Measurements from ENCODE around the gene MADD. TPM values are rescaled to one million over a fixed set of nuclear protein-coding genes. Genes with fewer than 3 reads are reported as not detected.
A peak's percentile ranks its signal among the peaks of the same experiment; 100 is the strongest.

The MADD gene
- total RNA-seq, 1 experiment from 2014 or later: 31.2 TPM

DNA sequence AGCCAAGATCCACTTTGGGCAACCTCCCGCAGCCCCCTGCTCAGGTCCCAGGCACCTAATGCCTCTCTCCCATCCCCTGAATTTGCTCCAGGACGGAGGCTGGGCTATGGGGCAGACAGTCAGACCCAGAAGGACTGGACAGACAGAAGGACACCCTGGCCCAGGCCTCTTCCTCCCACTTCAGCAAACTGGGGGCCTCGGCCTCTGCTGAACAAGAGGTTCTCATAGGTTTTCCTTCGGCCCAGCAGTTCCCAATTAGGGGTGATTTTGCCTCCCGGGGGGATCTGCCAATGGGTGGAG lies 104.7 kb downstream of the MADD start:
- H3K27ac ChIP-seq (ENCODE audit: low read length): 0 out of 2 replicates have a peak overlapping the region, but pooled peaks have one; percentile 93
- H3K9ac ChIP-seq (ENCODE audit: low read length): no peak overlapping the region
- DNase-seq: no peak
- no peaks in the 10 kb centered on the region for H3K27me3 ChIP-seq (ENCODE audit: low read length)
- H3K4me3 ChIP-seq (ENCODE audit: low read length): no peak overlapping the region
- H2AFZ ChIP-seq (ENCODE audit: low read length): no peak overlapping the region
- H3K4me1 ChIP-seq (ENCODE audit: low read length): peaks cover 37% of the 10 kb centered on the region
- peaks cover 29% of the 10 kb centered on the region for H3K36me3 ChIP-seq (ENCODE audit: insufficient read depth, low read length)
- no peaks in the 10 kb centered on the region for H3K9me2 ChIP-seq (replicated peaks; ENCODE audit: insufficient read depth, low read length)
- peaks cover 85% of the 10 kb centered on the region for H3K79me2 ChIP-seq (ENCODE audit: low read length)
- no peaks in the 10 kb centered on the region for H3K9me3 ChIP-seq (ENCODE audit: low read length)
- peak overlapping the region; percentile 18 for H3K4me2 ChIP-seq (ENCODE audit: low read depth, low read length, poor library complexity, severe bottlenecking)
- H4K20me1 ChIP-seq (ENCODE audit: insufficient read depth, low read depth, low read length): peaks cover 17% of the 10 kb centered on the region

DNA sequence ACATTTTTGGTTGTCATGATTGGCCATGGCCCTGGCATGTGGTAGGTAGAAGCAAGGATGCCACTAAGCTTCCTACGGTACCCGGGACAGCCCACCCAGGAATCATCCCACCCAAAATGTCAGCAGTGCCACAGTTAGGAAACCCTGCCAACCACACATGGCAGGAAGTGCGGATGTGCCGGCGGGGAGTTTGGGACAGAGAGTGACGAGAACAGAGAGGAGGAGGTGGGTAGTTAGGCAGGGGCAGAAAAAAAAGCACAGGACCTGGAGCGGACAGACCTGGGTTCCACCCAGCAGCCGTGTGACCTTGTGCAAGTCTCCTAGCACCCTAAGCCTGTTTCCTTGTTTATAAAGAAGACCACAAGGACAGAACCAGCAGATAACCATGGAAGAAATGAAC lies 105.1 kb downstream of the MADD start:
- Histone ChIP-seq H3K27me3 (ENCODE audit: low read length) (no peaks in the 10 kb centered on the region), H3K4me2 (ENCODE audit: low read depth, low read length, poor library complexity, severe bottlenecking) (peak overlapping the region; percentile 18), H3K27ac (ENCODE audit: low read length) (0 out of 2 replicates have a peak overlapping the region, but pooled peaks have one; percentile 93), H2AFZ (ENCODE audit: low read length) (no peak overlapping the region), H3K36me3 (ENCODE audit: insufficient read depth, low read length) (peaks cover 27% of the 10 kb centered on the region), H3K9me2 (replicated peaks; ENCODE audit: insufficient read depth, low read length) (no peaks in the 10 kb centered on the region), H4K20me1 (ENCODE audit: insufficient read depth, low read depth, low read length) (peaks cover 17% of the 10 kb centered on the region), H3K4me1 (ENCODE audit: low read length) (peaks cover 37% of the 10 kb centered on the region), H3K9me3 (ENCODE audit: low read length) (no peaks in the 10 kb centered on the region), H3K9ac (ENCODE audit: low read length) (no peak overlapping the region), H3K79me2 (ENCODE audit: low read length) (peaks cover 81% of the 10 kb centered on the region), H3K4me3 (ENCODE audit: low read length) (no peak overlapping the region)
- DNase-seq: no peak

DNA sequence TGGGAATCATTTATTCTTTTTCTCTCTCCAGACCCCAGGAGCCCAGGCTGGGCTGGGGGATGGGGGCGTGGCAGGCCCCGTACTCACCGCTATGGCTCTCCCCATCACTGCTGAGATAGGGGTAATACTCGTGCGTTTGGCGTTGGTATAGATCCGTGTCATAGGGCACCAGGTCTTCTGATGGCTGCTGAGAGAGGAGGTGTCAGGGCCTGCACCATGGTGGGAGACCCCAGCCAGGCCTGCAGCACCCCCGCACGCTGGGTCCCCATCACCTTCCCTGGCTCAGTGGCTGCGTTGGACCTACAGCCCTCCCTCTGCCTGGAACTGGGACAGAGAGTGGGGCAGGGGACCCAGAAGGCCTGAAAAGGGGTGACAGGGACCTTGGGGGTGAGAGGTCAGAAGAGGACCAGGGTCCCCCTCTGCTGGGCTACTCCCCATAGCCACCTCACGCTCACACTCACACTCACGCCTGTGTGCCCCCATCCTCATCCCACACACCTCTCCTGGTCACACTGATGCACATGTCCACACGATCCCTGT lies 105.7 kb downstream of the MADD start:
- Histone ChIP-seq H3K79me2 (ENCODE audit: low read length) (peaks cover 78% of the 10 kb centered on the region), H3K4me1 (ENCODE audit: low read length) (peaks cover 37% of the 10 kb centered on the region), H3K4me3 (ENCODE audit: low read length) (peak overlapping the region; percentile 84; the same call in 1 of the 2 replicates), H3K9ac (ENCODE audit: low read length) (peak overlapping the region; percentile 90), H3K4me2 (ENCODE audit: low read depth, low read length, poor library complexity, severe bottlenecking) (peak overlapping the region; percentile 84), H3K36me3 (ENCODE audit: insufficient read depth, low read length) (peaks cover 27% of the 10 kb centered on the region), H3K27me3 (ENCODE audit: low read length) (no peaks in the 10 kb centered on the region), H3K9me2 (replicated peaks; ENCODE audit: insufficient read depth, low read length) (no peaks in the 10 kb centered on the region), H4K20me1 (ENCODE audit: insufficient read depth, low read depth, low read length) (peaks cover 17% of the 10 kb centered on the region), H2AFZ (ENCODE audit: low read length) (no peak overlapping the region), H3K9me3 (ENCODE audit: low read length) (no peaks in the 10 kb centered on the region), H3K27ac (ENCODE audit: low read length) (peak overlapping the region; percentile 93)
- no peak for DNase-seq

DNA sequence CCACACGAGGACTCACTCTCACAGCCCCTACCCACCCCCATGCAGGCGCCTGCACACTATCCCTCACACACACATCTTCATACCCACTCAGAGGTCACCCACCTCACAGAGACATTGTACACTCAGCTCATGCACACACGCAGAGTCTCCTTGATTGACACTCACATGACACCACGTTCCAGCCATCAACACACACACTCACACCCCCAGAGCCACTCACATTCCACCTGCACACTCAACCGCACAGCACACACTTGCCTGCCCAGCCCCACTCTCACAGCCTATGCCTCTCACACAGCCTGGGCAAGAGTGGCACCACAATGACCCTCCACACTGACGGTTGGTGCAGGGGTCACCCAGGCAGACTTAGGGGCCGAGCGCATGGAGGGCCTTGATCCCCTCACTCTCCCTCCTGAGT lies 106.2 kb downstream of the MADD start:
- H3K9ac ChIP-seq (ENCODE audit: low read length): peak overlapping the region; percentile 90
- no peaks in the 10 kb centered on the region for H3K27me3 ChIP-seq (ENCODE audit: low read length)
- peaks cover 74% of the 10 kb centered on the region for H3K79me2 ChIP-seq (ENCODE audit: low read length)
- no peak for DNase-seq
- H3K4me3 ChIP-seq (ENCODE audit: low read length): peak overlapping the region; percentile 84
- peak overlapping the region; percentile 93 for H3K27ac ChIP-seq (ENCODE audit: low read length)
- peak overlapping the region; percentile 84 for H3K4me2 ChIP-seq (ENCODE audit: low read depth, low read length, poor library complexity, severe bottlenecking)
- H3K9me3 ChIP-seq (ENCODE audit: low read length): no peaks in the 10 kb centered on the region
- H3K4me1 ChIP-seq (ENCODE audit: low read length): peaks cover 37% of the 10 kb centered on the region
- no peaks in the 10 kb centered on the region for H3K9me2 ChIP-seq (replicated peaks; ENCODE audit: insufficient read depth, low read length)
- peaks cover 17% of the 10 kb centered on the region for H4K20me1 ChIP-seq (ENCODE audit: insufficient read depth, low read depth, low read length)
- no peak overlapping the region for H2AFZ ChIP-seq (ENCODE audit: low read length)
- H3K36me3 ChIP-seq (ENCODE audit: insufficient read depth, low read length): peaks cover 27% of the 10 kb centered on the region

DNA sequence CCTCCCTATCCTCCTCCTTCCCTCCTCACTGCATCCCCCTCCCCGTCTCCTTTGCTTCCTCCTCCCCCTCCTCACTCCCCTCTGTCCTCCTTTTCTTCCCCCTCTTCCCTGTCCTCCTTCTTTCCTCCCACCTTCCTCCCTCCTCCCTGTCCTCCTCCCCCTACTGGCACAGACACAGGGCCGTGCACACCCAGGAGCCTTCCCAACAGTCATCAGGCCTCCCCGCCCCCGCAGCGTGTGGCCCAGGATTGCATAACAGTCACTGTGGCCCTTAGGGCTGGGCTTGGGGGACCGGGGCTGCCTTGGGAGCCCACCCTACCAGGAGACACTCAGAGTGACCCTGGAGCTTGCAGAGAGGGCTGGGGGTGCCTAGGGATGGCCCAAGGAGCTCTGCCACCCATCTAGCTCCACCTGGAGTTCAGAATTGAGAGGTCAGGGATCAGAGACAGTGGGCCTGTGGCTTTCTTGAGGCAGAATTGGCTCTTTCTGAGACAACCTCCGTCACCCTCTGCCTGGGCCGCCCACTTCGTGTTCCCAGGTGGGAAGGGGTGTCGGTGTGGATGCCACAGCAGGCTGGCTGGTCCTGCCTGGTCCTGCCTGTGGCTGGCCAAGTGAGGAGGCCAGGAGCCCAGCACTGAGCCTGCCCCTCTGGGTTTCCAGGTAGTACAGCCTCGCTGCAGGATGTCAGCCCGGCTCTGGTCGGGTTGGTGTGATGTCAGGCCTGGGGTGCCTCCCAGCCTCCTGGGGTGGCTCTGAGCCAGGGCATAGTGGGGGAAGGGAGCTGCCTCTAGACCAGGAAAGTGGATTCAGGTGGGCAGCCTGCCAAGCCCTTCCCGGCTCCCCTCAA lies 106.8 kb downstream of the MADD start:
- peak; percentile 65 for DNase-seq
- peak overlapping the region; percentile 84 for H3K4me2 ChIP-seq (ENCODE audit: low read depth, low read length, poor library complexity, severe bottlenecking)
- H3K36me3 ChIP-seq (ENCODE audit: insufficient read depth, low read length): peaks cover 27% of the 10 kb centered on the region
- H3K4me3 ChIP-seq (ENCODE audit: low read length): peak overlapping the region; percentile 84
- H3K27ac ChIP-seq (ENCODE audit: low read length): peak overlapping the region; percentile 93
- H3K27me3 ChIP-seq (ENCODE audit: low read length): no peaks in the 10 kb centered on the region
- H3K4me1 ChIP-seq (ENCODE audit: low read length): peaks cover 37% of the 10 kb centered on the region
- H3K9me2 ChIP-seq (replicated peaks; ENCODE audit: insufficient read depth, low read length): no peaks in the 10 kb centered on the region
- no peaks in the 10 kb centered on the region for H3K9me3 ChIP-seq (ENCODE audit: low read length)
- H2AFZ ChIP-seq (ENCODE audit: low read length): no peak overlapping the region
- peaks cover 17% of the 10 kb centered on the region for H4K20me1 ChIP-seq (ENCODE audit: insufficient read depth, low read depth, low read length)
- H3K79me2 ChIP-seq (ENCODE audit: low read length): peaks cover 70% of the 10 kb centered on the region
- peak overlapping the region; percentile 90 for H3K9ac ChIP-seq (ENCODE audit: low read length)

DNA sequence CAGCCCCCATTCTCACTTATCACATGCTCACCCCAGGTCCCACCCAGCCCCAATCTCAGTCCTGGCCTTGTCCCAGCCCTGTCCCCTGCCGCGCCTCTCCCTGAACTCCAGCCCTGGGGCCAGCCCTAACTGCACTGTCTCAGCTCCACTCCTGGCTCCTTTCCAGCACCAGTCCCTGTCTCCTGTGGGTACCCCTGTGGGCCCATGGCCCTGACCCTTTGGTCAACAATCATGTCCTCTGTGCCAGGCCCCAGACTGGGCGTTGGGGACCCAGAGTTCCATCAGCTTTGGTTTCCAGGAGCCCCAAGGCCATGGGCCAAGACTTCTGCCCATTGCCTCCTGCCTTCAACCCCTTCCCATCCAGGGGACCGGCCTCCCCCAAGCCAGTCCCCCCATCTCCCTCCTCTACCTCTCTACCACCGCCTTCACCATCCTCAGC lies 107.7 kb downstream of the MADD start:
- H3K4me2 ChIP-seq (ENCODE audit: low read depth, low read length, poor library complexity, severe bottlenecking): peak overlapping the region; percentile 84
- peak overlapping the region; percentile 84 for H3K4me3 ChIP-seq (ENCODE audit: low read length)
- H2AFZ ChIP-seq (ENCODE audit: low read length): no peak overlapping the region
- peaks cover 23% of the 10 kb centered on the region for H3K36me3 ChIP-seq (ENCODE audit: insufficient read depth, low read length)
- H4K20me1 ChIP-seq (ENCODE audit: insufficient read depth, low read depth, low read length): peaks cover 17% of the 10 kb centered on the region
- H3K9ac ChIP-seq (ENCODE audit: low read length): peak overlapping the region; percentile 90
- no peak for DNase-seq
- peaks cover 37% of the 10 kb centered on the region for H3K4me1 ChIP-seq (ENCODE audit: low read length)
- peak overlapping the region; percentile 93 for H3K27ac ChIP-seq (ENCODE audit: low read length)
- H3K9me2 ChIP-seq (replicated peaks; ENCODE audit: insufficient read depth, low read length): no peaks in the 10 kb centered on the region
- no peaks in the 10 kb centered on the region for H3K27me3 ChIP-seq (ENCODE audit: low read length)
- peaks cover 62% of the 10 kb centered on the region for H3K79me2 ChIP-seq (ENCODE audit: low read length)
- no peaks in the 10 kb centered on the region for H3K9me3 ChIP-seq (ENCODE audit: low read length)

DNA sequence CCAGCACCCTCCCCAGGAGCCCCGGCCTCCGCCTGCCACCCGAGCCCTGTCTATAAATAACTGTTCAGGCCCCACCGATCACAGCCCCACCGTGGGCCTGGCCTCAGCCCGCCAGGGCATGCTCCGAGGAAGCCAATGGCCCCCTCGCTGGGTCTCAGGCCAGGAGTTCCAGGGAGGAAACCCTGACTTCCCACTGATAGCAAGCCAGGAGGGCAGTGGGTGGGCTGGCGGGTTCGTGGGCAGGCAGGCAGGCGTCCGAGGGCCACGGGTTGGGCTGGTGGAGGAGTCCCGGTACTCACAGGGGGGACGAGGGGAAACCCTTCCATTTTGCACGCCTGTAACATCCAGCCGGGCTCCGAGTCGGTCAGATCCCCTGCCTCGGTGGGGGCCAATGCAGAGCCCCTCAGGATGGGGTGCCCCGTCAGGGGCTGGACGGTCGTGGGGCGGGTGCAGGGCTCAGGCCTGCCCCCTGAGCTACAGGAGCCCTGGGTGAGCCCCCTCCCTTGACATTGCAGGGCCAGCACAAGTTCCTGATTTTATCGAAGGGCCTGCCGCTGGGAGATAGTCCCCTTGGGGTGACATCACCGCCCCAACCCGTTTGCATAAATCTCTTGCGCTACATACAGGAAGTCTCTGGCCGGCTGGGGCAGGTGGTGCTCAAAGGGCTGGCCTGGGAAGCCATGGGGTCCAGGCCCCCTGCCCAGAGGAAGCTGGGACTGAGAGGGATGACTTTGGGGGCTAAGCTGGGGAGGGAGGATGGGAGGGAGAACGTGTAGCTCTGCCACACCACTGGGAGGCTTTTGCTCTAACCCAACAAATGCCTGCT lies 108.3 kb downstream of the MADD start, which contains the start of gene SPI1:
Gene SPI1 (minus strand): TSS at position 538 of the 826 bp plus-strand sequence. CDS start 194 bp downstream, at position 344.
- Histone ChIP-seq H3K9ac (ENCODE audit: low read length) (peak within 1 kb of the TSS; percentile 90), H3K79me2 (ENCODE audit: low read length) (peaks cover 57% of the 10 kb centered on the region), H3K4me3 (ENCODE audit: low read length) (peak within 1 kb of the TSS; percentile 84), H3K27ac (ENCODE audit: low read length) (peak within 1 kb of the TSS; percentile 93), H3K36me3 (ENCODE audit: insufficient read depth, low read length) (peaks cover 21% of the 10 kb centered on the region), H3K4me2 (ENCODE audit: low read depth, low read length, poor library complexity, severe bottlenecking) (peak within 1 kb of the TSS; percentile 84), H3K27me3 (ENCODE audit: low read length) (no peaks in the 10 kb centered on the region), H3K4me1 (ENCODE audit: low read length) (peaks cover 37% of the 10 kb centered on the region), H4K20me1 (ENCODE audit: insufficient read depth, low read depth, low read length) (peaks cover 17% of the 10 kb centered on the region), H3K9me3 (ENCODE audit: low read length) (no peaks in the 10 kb centered on the region), H2AFZ (ENCODE audit: low read length) (no peak within 1 kb of the TSS), H3K9me2 (replicated peaks; ENCODE audit: insufficient read depth, low read length) (no peaks in the 10 kb centered on the region)
- peak; percentile 96 for DNase-seq

DNA sequence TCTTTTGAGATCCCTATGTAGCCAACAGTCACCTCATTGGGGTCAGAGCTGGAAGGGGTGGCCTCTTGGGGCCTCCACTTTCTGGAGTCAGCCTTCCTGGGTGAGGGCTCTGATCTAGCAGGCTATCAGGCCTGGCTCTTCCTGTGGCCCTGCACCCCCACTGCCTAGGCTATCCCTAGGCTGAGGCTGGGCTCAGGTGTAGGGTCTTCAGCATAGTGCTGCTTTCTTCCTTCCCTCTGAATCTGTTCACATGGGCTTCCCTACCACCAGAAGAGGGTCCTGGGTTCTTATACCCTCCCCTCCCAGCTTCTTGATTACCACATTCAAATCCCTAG lies 108.9 kb downstream of the MADD start:
- no peaks in the 10 kb centered on the region for H3K9me2 ChIP-seq (replicated peaks; ENCODE audit: insufficient read depth, low read length)
- H3K4me3 ChIP-seq (ENCODE audit: low read length): peak overlapping the region; percentile 84
- H3K27ac ChIP-seq (ENCODE audit: low read length): peak overlapping the region; percentile 93
- no peak for DNase-seq
- no peaks in the 10 kb centered on the region for H3K27me3 ChIP-seq (ENCODE audit: low read length)
- H3K79me2 ChIP-seq (ENCODE audit: low read length): peaks cover 51% of the 10 kb centered on the region
- H3K4me1 ChIP-seq (ENCODE audit: low read length): peaks cover 37% of the 10 kb centered on the region
- peaks cover 17% of the 10 kb centered on the region for H4K20me1 ChIP-seq (ENCODE audit: insufficient read depth, low read depth, low read length)
- peak overlapping the region; percentile 84 for H3K4me2 ChIP-seq (ENCODE audit: low read depth, low read length, poor library complexity, severe bottlenecking)
- H2AFZ ChIP-seq (ENCODE audit: low read length): no peak overlapping the region
- H3K9ac ChIP-seq (ENCODE audit: low read length): peak overlapping the region; percentile 90
- H3K9me3 ChIP-seq (ENCODE audit: low read length): no peaks in the 10 kb centered on the region
- peaks cover 16% of the 10 kb centered on the region for H3K36me3 ChIP-seq (ENCODE audit: insufficient read depth, low read length)

Measured in Karpas-422 (cell line).